GM04503 (cell line): Measurements from ENCODE around the gene HBA1.
"Not testable (repeated sequence)": the region's sequence is repeated elsewhere in the genome, so short reads cannot be mapped to it uniquely, and the experiment has no call there.

Experiments used
- DNase-seq: peaks from one replicate; pipeline ENCODE4 v3.0.0-alpha.2; 2012; ENCODE audit warnings: low read depth

Gene HBA1

DNA sequence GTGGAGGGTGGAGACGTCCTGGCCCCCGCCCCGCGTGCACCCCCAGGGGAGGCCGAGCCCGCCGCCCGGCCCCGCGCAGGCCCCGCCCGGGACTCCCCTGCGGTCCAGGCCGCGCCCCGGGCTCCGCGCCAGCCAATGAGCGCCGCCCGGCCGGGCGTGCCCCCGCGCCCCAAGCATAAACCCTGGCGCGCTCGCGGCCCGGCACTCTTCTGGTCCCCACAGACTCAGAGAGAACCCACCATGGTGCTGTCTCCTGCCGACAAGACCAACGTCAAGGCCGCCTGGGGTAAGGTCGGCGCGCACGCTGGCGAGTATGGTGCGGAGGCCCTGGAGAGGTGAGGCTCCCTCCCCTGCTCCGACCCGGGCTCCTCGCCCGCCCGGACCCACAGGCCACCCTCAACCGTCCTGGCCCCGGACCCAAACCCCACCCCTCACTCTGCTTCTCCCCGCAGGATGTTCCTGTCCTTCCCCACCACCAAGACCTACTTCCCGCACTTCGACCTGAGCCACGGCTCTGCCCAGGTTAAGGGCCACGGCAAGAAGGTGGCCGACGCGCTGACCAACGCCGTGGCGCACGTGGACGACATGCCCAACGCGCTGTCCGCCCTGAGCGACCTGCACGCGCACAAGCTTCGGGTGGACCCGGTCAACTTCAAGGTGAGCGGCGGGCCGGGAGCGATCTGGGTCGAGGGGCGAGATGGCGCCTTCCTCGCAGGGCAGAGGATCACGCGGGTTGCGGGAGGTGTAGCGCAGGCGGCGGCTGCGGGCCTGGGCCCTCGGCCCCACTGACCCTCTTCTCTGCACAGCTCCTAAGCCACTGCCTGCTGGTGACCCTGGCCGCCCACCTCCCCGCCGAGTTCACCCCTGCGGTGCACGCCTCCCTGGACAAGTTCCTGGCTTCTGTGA is at the start of gene HBA1:
Gene HBA1, plus strand, starts transcription at position 204 of the 906 bp plus-strand sequence. Its CDS starts 37 bp downstream, at position 241.
- DNase-seq: not testable (repeated sequence)

DNA sequence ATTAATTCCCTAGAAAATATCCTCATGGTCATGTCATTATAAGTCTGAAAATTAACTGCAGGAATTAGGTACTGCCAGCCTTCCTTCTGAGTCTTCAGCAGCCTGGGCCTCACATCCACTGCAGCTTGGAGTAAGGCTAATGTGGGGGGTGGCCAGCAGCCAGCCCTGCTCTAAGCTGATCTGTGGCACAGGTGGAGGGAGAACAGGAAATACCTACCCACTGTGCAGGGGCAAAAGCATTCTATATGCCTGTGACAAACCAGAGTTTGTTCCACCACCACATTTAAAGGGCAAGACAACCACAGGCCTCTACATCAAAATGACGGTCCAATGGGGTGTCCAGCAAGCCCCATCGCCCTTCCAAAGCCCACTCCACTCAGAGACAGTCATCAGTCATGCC is 47.4 kb upstream of the HBA1 start:
- DNase-seq: no peak

- no peak for DNase-seq
Measured at GRCh38 chr16:130533-131173, 45.8 kb upstream of the HBA1 start.

DNA sequence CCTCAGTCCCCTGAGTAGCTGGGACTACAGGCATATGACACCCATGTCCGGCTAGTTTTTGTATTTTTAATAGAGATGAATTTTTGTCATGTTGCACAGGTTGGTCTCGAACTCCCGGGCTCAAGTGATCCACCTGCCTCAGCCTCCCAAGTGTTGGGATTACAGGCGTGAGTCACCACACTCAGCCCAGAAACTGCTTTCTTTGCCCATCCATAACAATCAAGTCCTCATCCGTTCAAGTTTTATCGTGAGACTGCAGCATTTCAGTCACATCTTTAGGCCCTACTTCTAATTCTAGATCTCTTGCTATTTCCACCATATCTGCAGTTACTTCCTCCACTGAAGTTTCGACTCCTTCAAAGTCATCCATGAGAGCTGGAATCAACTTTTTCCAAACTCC is 44.4 kb upstream of the HBA1 start:
- no peak for DNase-seq

- DNase-seq: no peak
Measured at GRCh38 chr16:133716-134115, 42.8 kb upstream of the HBA1 start.

DNA sequence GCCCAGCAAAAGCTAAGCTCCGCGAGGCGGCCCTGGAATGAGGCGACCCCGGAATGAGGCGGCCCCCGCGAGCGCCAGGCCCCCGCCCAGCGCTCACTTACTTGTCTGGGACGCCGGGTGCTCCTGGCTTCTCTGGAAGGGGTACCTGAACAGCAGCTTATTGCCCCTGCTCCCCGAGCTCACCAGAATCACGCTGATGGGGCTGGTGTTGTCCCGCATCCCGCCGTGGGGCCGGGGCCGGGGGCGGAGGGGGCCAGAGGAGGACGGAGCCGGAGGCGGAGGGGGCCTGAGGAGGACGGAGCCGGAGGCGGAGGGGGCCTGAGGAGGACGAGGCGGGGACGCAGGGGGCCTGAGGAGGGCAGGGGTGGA is 38.4 kb upstream of the HBA1 start:
- DNase-seq: no peak

- DNase-seq: no peak
Measured at GRCh38 chr16:140175-140857, 36.2 kb upstream of the HBA1 start.

GRCh38 chr16:142405-142967 is 34.0 kb upstream of the HBA1 start:
- no peak for DNase-seq

DNA sequence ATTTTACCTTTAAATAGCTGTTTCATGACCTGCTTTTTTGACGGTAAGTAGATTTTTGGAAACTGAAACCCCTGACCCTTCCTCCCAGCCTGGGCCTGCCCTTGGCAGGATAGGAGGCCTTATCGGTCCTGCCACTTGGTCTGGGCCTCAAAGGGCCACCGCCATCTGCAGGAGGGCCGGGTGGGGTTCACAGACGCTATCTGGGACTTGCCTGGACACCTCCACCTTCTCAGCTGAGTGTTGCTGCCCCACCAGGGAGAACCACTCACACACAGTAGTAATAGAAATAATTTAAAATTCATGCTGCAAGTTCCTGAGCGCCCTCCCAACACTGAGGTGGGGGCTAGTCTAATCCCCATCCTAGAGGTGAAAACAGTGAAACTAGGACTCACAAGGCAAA is 33.4 kb upstream of the HBA1 start:
- no peak for DNase-seq

- DNase-seq: no peak
Measured at GRCh38 chr16:143456-143855, 33.0 kb upstream of the HBA1 start.

GRCh38 chr16:144797-145252 is 31.7 kb upstream of the HBA1 start:
- DNase-seq: no peak

GRCh38 chr16:146646-147045 is 29.8 kb upstream of the HBA1 start:
- DNase-seq: no peak

- peak; percentile 49 for DNase-seq
Measured at GRCh38 chr16:149024-149660, 27.3 kb upstream of the HBA1 start.

GRCh38 chr16:152141-153128 is 24.0 kb upstream of the HBA1 start, which contains the start of gene HBZ:
Gene HBZ, plus strand, starts transcription at chr16:152644. Its CDS starts 266 bp downstream, at chr16:152910.
- DNase-seq: no peak

GRCh38 chr16:153129-153521 is 23.4 kb upstream of the HBA1 start:
- DNase-seq: not testable (repeated sequence)

DNA sequence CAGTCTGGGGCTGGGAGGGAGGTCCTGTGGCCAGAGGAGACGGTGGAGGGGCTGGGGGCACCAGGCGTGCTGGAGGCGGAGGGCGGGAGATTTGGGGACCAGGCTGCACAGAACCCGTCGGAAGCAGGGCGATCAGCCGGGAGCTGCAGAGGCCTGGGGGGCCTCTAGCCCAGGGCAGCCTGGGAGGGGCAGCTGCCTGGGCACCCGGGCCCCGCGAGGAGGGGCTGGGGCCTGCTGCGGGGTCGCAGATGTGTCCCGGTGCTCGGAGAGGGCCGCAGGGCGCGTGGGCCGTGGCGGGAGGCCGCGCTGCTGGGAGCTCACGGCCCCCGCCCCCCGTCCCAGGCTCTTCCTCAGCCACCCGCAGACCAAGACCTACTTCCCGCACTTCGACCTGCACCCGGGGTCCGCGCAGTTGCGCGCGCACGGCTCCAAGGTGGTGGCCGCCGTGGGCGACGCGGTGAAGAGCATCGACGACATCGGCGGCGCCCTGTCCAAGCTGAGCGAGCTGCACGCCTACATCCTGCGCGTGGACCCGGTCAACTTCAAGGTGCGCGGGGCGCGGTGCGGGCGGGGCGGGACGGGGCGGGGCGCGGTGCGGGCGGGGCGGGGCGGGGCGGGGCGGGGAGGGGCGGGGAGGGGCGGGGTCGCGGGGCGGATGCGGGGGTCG is 22.8 kb upstream of the HBA1 start:
- not testable (repeated sequence) for DNase-seq

DNA sequence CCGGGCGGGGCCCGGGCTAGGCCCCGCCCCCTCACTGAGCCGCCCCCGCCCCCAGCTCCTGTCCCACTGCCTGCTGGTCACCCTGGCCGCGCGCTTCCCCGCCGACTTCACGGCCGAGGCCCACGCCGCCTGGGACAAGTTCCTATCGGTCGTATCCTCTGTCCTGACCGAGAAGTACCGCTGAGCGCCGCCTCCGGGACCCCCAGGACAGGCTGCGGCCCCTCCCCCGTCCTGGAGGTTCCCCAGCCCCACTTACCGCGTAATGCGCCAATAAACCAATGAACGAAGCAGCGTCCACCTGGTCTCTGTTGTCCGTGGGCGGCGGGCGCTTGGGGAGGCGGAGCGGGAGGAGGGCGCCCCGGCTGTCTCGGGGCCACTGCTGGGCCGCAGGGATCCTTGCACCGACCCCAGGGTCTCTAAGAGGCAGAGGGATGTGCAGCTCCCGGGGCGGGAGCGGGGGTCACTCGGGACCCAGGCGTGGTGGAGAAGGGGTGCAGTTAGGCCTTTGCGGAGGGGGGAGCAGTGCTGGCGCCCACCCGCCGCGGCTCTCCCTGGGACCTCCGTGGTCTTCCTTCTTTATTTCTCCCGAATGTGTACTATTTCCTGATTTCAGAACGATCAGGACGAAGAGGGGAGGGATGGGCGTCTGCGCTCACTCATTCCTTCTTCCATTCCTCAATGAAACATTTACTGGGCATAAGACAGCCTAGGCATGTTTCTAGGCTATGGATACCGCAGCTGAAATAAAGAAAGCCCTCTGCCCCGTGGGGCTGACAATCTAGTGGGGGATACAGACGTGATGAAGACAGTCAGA is 22.1 kb upstream of the HBA1 start:
- DNase-seq: no peak

GRCh38 chr16:155031-155398 is 21.5 kb upstream of the HBA1 start:
- DNase-seq: no peak

DNA sequence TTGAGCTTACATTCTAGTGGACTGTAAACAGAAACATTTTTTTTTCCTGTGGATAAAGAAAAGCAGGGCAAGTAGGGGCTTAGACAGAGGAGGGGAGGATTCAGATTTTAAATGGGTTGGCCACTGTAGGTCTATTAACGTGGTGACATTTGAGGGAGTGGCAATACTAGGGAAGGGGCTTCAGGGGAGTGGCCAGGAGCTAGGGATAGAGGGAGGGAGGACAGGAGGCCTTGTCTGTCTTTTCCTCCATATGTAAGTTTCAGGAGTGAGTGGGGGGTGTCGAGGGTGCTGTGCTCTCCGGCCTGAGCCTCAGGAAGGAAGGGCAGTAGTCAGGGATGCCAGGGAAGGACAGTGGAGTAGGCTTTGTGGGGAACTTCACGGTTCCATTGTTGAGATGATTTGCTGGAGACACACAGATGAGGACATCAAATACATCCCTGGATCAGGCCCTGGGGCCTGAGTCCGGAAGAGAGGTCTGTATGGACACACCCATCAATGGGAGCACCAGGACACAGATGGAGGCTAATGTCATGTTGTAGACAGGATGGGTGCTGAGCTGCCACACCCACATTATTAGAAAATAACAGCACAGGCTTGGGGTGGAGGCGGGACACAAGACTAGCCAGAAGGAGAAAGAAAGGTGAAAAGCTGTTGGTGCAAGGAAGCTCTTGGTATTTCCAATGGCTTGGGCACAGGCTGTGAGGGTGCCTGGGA is 17.2 kb upstream of the HBA1 start:
- no peak for DNase-seq
